ENCODE measurements around the gene WHRN. TPM values are rescaled to one million over a fixed set of nuclear protein-coding genes. Genes with fewer than 3 reads are reported as not detected.

WHRN gene
- total RNA-seq, 1 donor from 2014 or later = 6.2 TPM

GRCh38 chr9:114487607-114488300, 17.5 kb downstream of the WHRN start:
- intact Hi-C loops (cut with DNase I) = loop anchor here (10.0 kb wide), 1 partner anchor 167 kb away; the partner anchor contains the start of gene TEX53
- H3K9me3 ChIP-seq = no peaks in the 10 kb centered on the region
- no peak overlapping the region for H3K27ac ChIP-seq
- no peaks in the 10 kb centered on the region for H3K4me1 ChIP-seq
- no peak for DNase-seq
- peak; percentile 79 for TF ChIP-seq CTCF (IDR thresholded peaks at IDR 0.05)
- no peaks in the 10 kb centered on the region for H3K27me3 ChIP-seq (ENCODE audit: low read depth)
- H3K4me3 ChIP-seq = no peak overlapping the region
- H3K36me3 ChIP-seq = no peaks in the 10 kb centered on the region
- ATAC-seq = peak; percentile 93 to 95

DNA sequence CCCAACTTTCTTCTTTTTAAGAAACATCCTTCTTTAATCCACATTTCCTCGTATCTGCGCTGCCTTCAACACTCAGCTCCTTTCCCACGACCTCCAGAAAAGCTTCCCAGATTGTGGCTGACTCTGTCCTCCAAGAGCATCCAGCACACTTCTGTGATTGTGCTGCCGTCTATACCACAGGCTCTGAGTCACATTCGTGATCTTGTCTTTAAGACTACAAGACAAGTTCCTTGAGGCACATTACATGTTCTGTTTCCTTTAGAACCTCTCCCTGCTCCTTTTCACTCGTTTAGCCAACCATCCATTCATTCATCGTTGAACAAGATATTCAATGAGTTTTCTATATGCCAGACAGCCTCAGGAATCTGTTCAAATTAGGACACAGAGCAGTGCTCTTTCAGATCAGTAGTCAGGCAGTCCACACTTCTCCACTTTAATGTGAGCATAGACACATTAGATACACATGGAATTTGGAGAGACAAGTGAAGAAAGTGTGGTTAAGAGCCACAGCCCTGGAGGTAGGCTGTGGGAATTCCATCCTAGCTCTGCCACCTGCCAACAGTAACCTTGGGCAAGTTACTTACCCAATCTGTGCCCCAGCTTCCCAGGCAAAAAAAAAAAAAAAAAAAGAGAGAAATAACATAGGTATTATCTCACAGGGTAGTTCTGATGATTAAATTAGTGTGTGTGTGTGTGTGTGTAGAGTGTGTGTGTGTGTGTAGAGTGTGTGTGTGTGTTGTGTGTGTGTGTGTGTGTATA, 18.9 kb downstream of the WHRN start:
- Histone ChIP-seq H3K9me3 (no peaks in the 10 kb centered on the region), H3K27me3 (ENCODE audit: low read depth) (no peaks in the 10 kb centered on the region), H3K27ac (no peak overlapping the region), H3K36me3 (no peaks in the 10 kb centered on the region), H3K4me1 (no peaks in the 10 kb centered on the region), H3K4me3 (no peak overlapping the region)
- DNase-seq (no peak), ATAC-seq (no peak)
- intact Hi-C loops (cut with DNase I) = loop anchor here (10.0 kb wide), 1 partner anchor 168 kb away; the partner anchor contains the start of gene TEX53
- TF ChIP-seq CTCF (IDR thresholded peaks at IDR 0.05) = no peak

DNA sequence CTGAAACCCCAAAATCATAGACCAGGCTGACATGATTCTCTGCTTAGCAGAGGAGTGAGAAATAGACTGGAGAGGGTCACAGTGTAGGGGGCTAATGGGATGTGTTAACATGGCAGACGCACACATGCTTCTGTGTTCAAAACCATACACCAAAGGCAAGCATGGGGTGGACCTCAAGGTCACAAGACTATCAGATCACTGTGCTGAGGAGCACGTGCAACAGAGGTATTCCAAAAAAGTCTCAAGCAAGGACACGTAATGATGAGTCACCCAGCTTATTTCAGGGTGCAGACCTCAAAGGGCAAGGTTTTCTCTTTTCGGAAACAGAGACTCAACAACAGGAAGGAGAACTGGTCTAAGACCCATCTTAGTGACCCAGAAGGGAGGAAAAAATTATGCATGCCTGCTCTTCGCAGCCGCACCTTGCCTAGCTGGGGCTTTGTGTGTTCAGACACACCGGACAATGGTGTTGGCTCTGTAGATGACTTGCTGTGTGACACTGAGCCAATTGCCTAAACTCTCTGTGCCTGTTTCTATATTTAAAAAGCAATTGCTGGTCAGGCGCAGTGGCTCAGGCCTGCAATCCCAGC, 20.3 kb downstream of the WHRN start:
- H3K36me3 ChIP-seq = no peaks in the 10 kb centered on the region
- no peaks in the 10 kb centered on the region for H3K27me3 ChIP-seq (ENCODE audit: low read depth)
- no peak overlapping the region for H3K4me3 ChIP-seq
- H3K27ac ChIP-seq = no peak overlapping the region
- TF ChIP-seq CTCF (IDR thresholded peaks at IDR 0.05) = no peak
- DNase-seq (no peak), ATAC-seq (no peak)
- H3K4me1 ChIP-seq = no peaks in the 10 kb centered on the region
- intact Hi-C loops (cut with DNase I) = loop anchor here (10.0 kb wide), 1 partner anchor 170 kb away; the partner anchor contains the start of gene TEX53
- H3K9me3 ChIP-seq = no peaks in the 10 kb centered on the region

DNA sequence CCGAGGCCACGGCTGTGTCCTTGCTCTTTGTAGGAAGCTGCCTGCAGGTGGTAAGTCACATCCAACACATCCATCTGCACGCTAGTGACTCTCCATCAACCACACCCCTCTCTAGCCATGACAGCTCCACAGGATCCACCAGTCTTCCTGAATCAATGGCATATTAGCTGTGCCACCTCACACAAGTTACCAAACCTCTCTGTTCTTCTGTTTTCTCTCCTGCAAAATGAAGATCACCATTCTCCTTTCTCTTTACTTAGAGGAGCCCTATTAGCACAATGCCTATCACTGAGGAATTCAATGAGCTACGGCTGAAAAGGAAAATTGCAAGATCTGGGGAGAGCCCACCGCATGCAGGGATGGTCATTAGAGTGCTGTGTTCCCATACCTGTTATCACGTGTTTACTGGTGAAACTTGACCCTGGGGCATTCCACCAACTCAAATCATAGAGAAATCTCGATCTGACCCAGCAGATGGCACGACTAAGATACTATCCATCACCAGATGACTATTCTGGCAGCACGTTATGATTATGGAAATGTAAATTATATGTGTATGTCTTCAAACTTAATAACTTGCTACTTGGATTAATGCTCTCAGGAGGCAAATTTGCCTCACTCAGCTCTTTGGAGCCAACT, 20.9 kb downstream of the WHRN start:
- DNase-seq (no peak), ATAC-seq (no peak)
- H3K27ac ChIP-seq = no peak overlapping the region
- no peak overlapping the region for H3K4me3 ChIP-seq
- no peaks in the 10 kb centered on the region for H3K27me3 ChIP-seq (ENCODE audit: low read depth)
- H3K9me3 ChIP-seq = no peaks in the 10 kb centered on the region
- intact Hi-C loops (cut with DNase I) = loop anchor here (10.0 kb wide), 1 partner anchor 170 kb away; the partner anchor contains the start of gene TEX53
- TF ChIP-seq CTCF (IDR thresholded peaks at IDR 0.05) = no peak
- no peaks in the 10 kb centered on the region for H3K36me3 ChIP-seq
- H3K4me1 ChIP-seq = no peaks in the 10 kb centered on the region

DNA sequence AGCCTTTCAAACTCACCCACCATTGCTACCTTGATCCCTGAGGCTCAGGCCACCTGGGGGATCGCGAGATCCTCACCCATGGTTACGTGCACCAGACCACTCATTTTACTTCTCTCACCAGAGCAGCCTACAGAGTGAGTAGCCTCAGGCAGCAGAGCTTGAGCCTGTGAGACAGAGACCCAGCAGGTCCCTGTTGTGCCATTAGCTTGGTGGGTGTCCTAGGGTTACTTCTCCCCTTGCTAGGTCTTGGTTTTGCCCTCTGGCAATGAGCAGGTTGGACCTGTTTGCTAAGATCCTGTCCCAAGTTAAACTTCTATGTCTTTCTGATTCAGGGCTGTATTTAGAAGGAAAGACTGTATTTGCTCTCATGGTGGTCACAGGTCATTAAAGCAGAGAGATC, 21.8 kb downstream of the WHRN start:
- no peak for TF ChIP-seq CTCF (IDR thresholded peaks at IDR 0.05)
- ATAC-seq (no peak), DNase-seq (no peak)
- H3K4me1 ChIP-seq = no peaks in the 10 kb centered on the region
- H3K27ac ChIP-seq = no peak overlapping the region
- H3K9me3 ChIP-seq = no peaks in the 10 kb centered on the region
- no peaks in the 10 kb centered on the region for H3K36me3 ChIP-seq
- no peak overlapping the region for H3K4me3 ChIP-seq
- intact Hi-C loops (cut with DNase I) = loop anchor here (10.0 kb wide), 1 partner anchor 171 kb away; the partner anchor contains the start of gene TEX53
- H3K27me3 ChIP-seq (ENCODE audit: low read depth) = no peaks in the 10 kb centered on the region
